ENCODE measurements around the gene JAK1.
"Not testable (repeated sequence)": the region's sequence is repeated elsewhere in the genome, so short reads cannot be mapped to it uniquely, and the experiment has no call there.

JAK1 gene

GRCh38 chr1:64950284-64950809, 16.0 kb downstream of the JAK1 start:
- no peak for DNase-seq (ENCODE audit: low read depth)

- no peak for DNase-seq (ENCODE audit: low read depth)
Measured at GRCh38 chr1:64948905-64949833, 17.2 kb downstream of the JAK1 start.

- DNase-seq (ENCODE audit: low read depth) = no peak
Measured at GRCh38 chr1:64948216-64948615, 18.1 kb downstream of the JAK1 start.

GRCh38 chr1:64946916-64947315, 19.4 kb downstream of the JAK1 start:
- DNase-seq (ENCODE audit: low read depth) = no peak

- no peak for DNase-seq (ENCODE audit: low read depth)
Measured at GRCh38 chr1:64944913-64945312, 21.4 kb downstream of the JAK1 start.

- DNase-seq (ENCODE audit: low read depth) = no peak
Measured at GRCh38 chr1:64942675-64943074, 23.7 kb downstream of the JAK1 start.

- DNase-seq (ENCODE audit: low read depth) = no peak
Measured at GRCh38 chr1:64942118-64942517, 24.2 kb downstream of the JAK1 start.

- no peak for DNase-seq (ENCODE audit: low read depth)
Measured at GRCh38 chr1:64941461-64942117, 24.8 kb downstream of the JAK1 start.

- DNase-seq (ENCODE audit: low read depth) = no peak
Measured at GRCh38 chr1:64940025-64940424, 26.3 kb downstream of the JAK1 start.

GRCh38 chr1:64938991-64939390, 27.4 kb downstream of the JAK1 start:
- no peak for DNase-seq (ENCODE audit: low read depth)

- DNase-seq (ENCODE audit: low read depth) = no peak
Measured at GRCh38 chr1:64936956-64937355, 29.4 kb downstream of the JAK1 start.

GRCh38 chr1:64935551-64936155, 30.7 kb downstream of the JAK1 start:
- DNase-seq (ENCODE audit: low read depth) = no peak

GRCh38 chr1:64934878-64935275, 31.5 kb downstream of the JAK1 start:
- DNase-seq (ENCODE audit: low read depth) = no peak

GRCh38 chr1:64934115-64934877, 32.1 kb downstream of the JAK1 start:
- peak; percentile 67 for DNase-seq (ENCODE audit: low read depth)

GRCh38 chr1:64933296-64934070, 32.9 kb downstream of the JAK1 start:
- DNase-seq (ENCODE audit: low read depth) = peak; percentile 91

GRCh38 chr1:64932962-64933295, 33.4 kb downstream of the JAK1 start:
- no peak for DNase-seq (ENCODE audit: low read depth)

- not testable (repeated sequence) for DNase-seq (ENCODE audit: low read depth)
Measured at GRCh38 chr1:64930640-64931039, 35.7 kb downstream of the JAK1 start.

GRCh38 chr1:64929221-64929620, 37.1 kb downstream of the JAK1 start:
- DNase-seq (ENCODE audit: low read depth) = no peak

GRCh38 chr1:64928325-64928724, 38.0 kb downstream of the JAK1 start:
- DNase-seq (ENCODE audit: low read depth) = no peak

- no peak for DNase-seq (ENCODE audit: low read depth)
Measured at GRCh38 chr1:64925594-64925993, 40.8 kb downstream of the JAK1 start.

- no peak for DNase-seq (ENCODE audit: low read depth)
Measured at GRCh38 chr1:64923294-64923718, 43.0 kb downstream of the JAK1 start.

Measured in non-pigmented ciliary epithelial cell (primary cell).